K562 (cell line): ENCODE measurements around the gene NHSL2. TPM values are rescaled to one million over a fixed set of nuclear protein-coding genes. Genes with fewer than 3 reads are reported as not detected.

ENCODE experiments used
- ATAC-seq: fragments of 200-7000 bp; cut with Tn5 transposase; 3 replicates; pipeline ENCODE4 v1.9.1; 2020; ENCODE audit warnings: moderate library complexity
- BruUV-seq: library from RNA; stranded (reverse); fragments of 400-500 nt; replicated peaks from 2 replicates; lab custom pipeline; 2021; lab: Mats Ljungman, UMichigan
- CTCF ChIA-PET: fragments of 300-600 bp; formaldehyde crosslinking; extraction: SDS; loops from one replicate; lab custom pipeline; 2021; ENCODE audit warnings: low intra/inter-chr PET ratio; lab: Yijun Ruan, JAX
- POLR2A ChIA-PET: fragments of 300-600, 350-650 bp; sonication (Branson Sonifier 250); formaldehyde crosslinking; extraction: SDS; loops from one replicate; lab custom pipeline; 2021; ENCODE audit warnings: antibody characterized with exemption, inconsistent platforms; lab: Yijun Ruan, JAX
- DNase-seq, 4 experiments: peaks; one replicate each; pipeline versions ENCODE4 v3.0.0 to v3.0.0-alpha.2; 2011 to 2018; ENCODE audit warnings: low spot score in 3 of 4, mixed read lengths in 3 of 4; ENCODE audit errors: extremely low read depth in 1 of 4
- FAIRE-seq: peaks from 2 replicates; lab custom pipeline; 2011; peaks lifted over from hg19 to GRCh38; lab: Jason Lieb, UNC
- H2AFZ ChIP-seq: 2 replicates; pipeline ENCODE4 v1.6.0; 2011; ENCODE audit warnings: low read depth, low read length, control low read depth, inconsistent platforms
- H3K27ac ChIP-seq: fragments of 200-600 bp; 3 replicates; pipeline ENCODE4 v1.8.0; 2011; ENCODE audit warnings: low read depth, mild to moderate bottlenecking, control low read depth, inconsistent platforms, low read length, moderate library complexity, mixed read lengths; ENCODE audit errors: extremely low read depth
- H3K27me3 ChIP-seq, 2 experiments: fragments of 300-600 bp in 1 of 2; 2 replicates in 1 of 2; 3 replicates in 1 of 2; pipeline versions ENCODE4 v1.6.0 to v1.8.0; 2011; ENCODE audit warnings: inconsistent platforms in 2 of 2, low read length in 2 of 2, mild to moderate bottlenecking in 1 of 2, mixed read lengths in 1 of 2, moderate library complexity in 1 of 2; ENCODE audit not compliant: control insufficient read depth in 2 of 2, insufficient read depth in 2 of 2
- H3K36me3 ChIP-seq: fragments of 300-600 bp; 3 replicates; pipeline ENCODE4 v1.8.0; 2011; ENCODE audit warnings: mild to moderate bottlenecking, low read length, inconsistent platforms; ENCODE audit not compliant: control insufficient read depth, insufficient read depth
- H3K4me1 ChIP-seq, 2 experiments: fragments of 200-600 bp in 1 of 2; replicated peaks in 1 of 2; 2 replicates in 1 of 2; 3 replicates in 1 of 2; pipeline versions ENCODE4 v1.5.1 to v1.8.0; 2011; ENCODE audit warnings: inconsistent platforms in 2 of 2, low read length in 2 of 2, mild to moderate bottlenecking in 1 of 2, mixed read lengths in 1 of 2, moderate library complexity in 1 of 2; ENCODE audit not compliant: control insufficient read depth in 2 of 2, insufficient read depth in 2 of 2
- H3K4me2 ChIP-seq: 2 replicates; pipeline ENCODE4 v1.6.1; 2011; ENCODE audit warnings: low read length, control low read depth, inconsistent platforms, mixed read lengths; ENCODE audit not compliant: insufficient read depth
- H3K4me3 ChIP-seq: fragments of 200-600 bp; sonication (generic), shearing (Covaris generic); 2 replicates; pipeline ENCODE4 v1.5.1; 2016; ENCODE audit warnings: control low read depth, inconsistent platforms
- H3K79me2 ChIP-seq: fragments of 200-600 bp; 3 replicates; pipeline ENCODE4 v1.8.0; 2011; ENCODE audit warnings: low read length, inconsistent platforms; ENCODE audit not compliant: control insufficient read depth, insufficient read depth
- H3K9ac ChIP-seq, 2 experiments: 2 replicates each; pipeline versions ENCODE4 v1.6.0 to v1.6.1; 2011; ENCODE audit warnings: low read depth in 2 of 2, low read length in 2 of 2, control low read depth in 1 of 2, inconsistent platforms in 1 of 2, mild to moderate bottlenecking in 1 of 2, mixed read lengths in 1 of 2; ENCODE audit not compliant: insufficient read depth in 1 of 2
- H3K9me1 ChIP-seq: one replicate; pipeline ENCODE4 v1.6.0; 2011; ENCODE audit warnings: inconsistent platforms, mild to moderate bottlenecking, low read length, moderate library complexity; ENCODE audit not compliant: control insufficient read depth, insufficient read depth
- H3K9me3 ChIP-seq: replicated peaks from 2 replicates; pipeline ENCODE4 v1.5.1; 2011; ENCODE audit warnings: low read depth, low read length, inconsistent platforms; ENCODE audit not compliant: control insufficient read depth, insufficient read depth
- H4K20me1 ChIP-seq: replicated peaks from 2 replicates; pipeline ENCODE4 v1.6.1; 2011; ENCODE audit warnings: low read length, inconsistent platforms, mixed read lengths; ENCODE audit not compliant: control insufficient read depth, insufficient read depth
- ELF1 ChIP-seq: fragments of 200-800 bp; sonication (Bioruptor generic); IDR thresholded peaks from 2 replicates; pipeline ENCODE4 v1.6.1; 2016; ENCODE audit warnings: missing genetic modification characterization, missing compliant biosample characterization
- ESRRA ChIP-seq: fragments of 450-650 bp; IDR thresholded peaks from 2 replicates; pipeline ENCODE4 v1.6.1; 2014; ENCODE audit warnings: low read depth, mild to moderate bottlenecking, moderate library complexity, borderline replicate concordance
- HNRNPK ChIP-seq: fragments of 200-400 bp; formaldehyde crosslinking; IDR thresholded peaks from one replicate; pipeline ENCODE4 v1.6.1; 2018; ENCODE audit warnings: mild to moderate bottlenecking, low read depth, low read length; ENCODE audit not compliant: poor library complexity, severe bottlenecking
- IFI16 ChIP-seq: fragments of 250-450 bp; sonication (Bioruptor Pico); IDR thresholded peaks from 2 replicates; pipeline ENCODE4 v2.1.2; 2022; ENCODE audit warnings: mild to moderate bottlenecking, inconsistent platforms
- JUN ChIP-seq, 2 experiments: sonication (generic) in 1 of 2; formaldehyde crosslinking in 1 of 2; IDR thresholded peaks; 2 replicates each; pipeline versions ENCODE4 v1.6.1 to v1.8.0; 2012 to 2022; ENCODE audit warnings: borderline replicate concordance in 2 of 2, mild to moderate bottlenecking in 2 of 2, improper control_type of control experiment in 1 of 2, low read depth in 1 of 2, low read length in 1 of 2, missing genetic modification reagents in 1 of 2
- LARP7 ChIP-seq: fragments of 450-650 bp; IDR thresholded peaks from 2 replicates; pipeline ENCODE4 v1.6.1; 2016
- MCM5 ChIP-seq: fragments of 450-650 bp; IDR thresholded peaks from 2 replicates; pipeline ENCODE4 v1.6.1; 2016; ENCODE audit warnings: low read depth
- MLX ChIP-seq, 2 experiments: fragments of 450-650 bp in 1 of 2; sonication (generic) in 1 of 2; formaldehyde crosslinking; conservative IDR thresholded peaks; 2 replicates each; pipeline versions ENCODE4 v1.4.0 to v1.8.1; 2020 to 2022; ENCODE audit warnings: mild to moderate bottlenecking in 1 of 2, missing genetic modification reagents in 1 of 2
- NFATC3 ChIP-seq: fragments of 450-650 bp; IDR thresholded peaks from 2 replicates; pipeline ENCODE4 v1.6.1; 2017; ENCODE audit warnings: mild to moderate bottlenecking
- POLR2B ChIP-seq: fragments of 450-650 bp; IDR thresholded peaks from 2 replicates; pipeline ENCODE4 v1.6.1; 2018; ENCODE audit warnings: low read depth; ENCODE audit not compliant: partially characterized antibody
- RFX7 ChIP-seq: fragments of 250-450 bp; sonication (Bioruptor Pico); IDR thresholded peaks from 2 replicates; pipeline ENCODE4 v1.5.1; 2021; ENCODE audit warnings: mild to moderate bottlenecking
- ZNF316 ChIP-seq: fragments of 450-650 bp; IDR thresholded peaks from 2 replicates; pipeline ENCODE4 v1.6.1; 2016
- ZNF408 ChIP-seq: fragments of 250-450 bp; sonication (Bioruptor Pico); IDR thresholded peaks from 2 replicates; pipeline ENCODE4 v1.4.0; 2020; ENCODE audit warnings: low read depth, mild to moderate bottlenecking, moderate library complexity
- ZNF707 ChIP-seq: fragments of 250-450 bp; sonication (Bioruptor Pico); conservative IDR thresholded peaks from 2 replicates; pipeline ENCODE4 v1.8.0; 2022; ENCODE audit warnings: inconsistent platforms, mild to moderate bottlenecking, moderate library complexity
- ZNF717 ChIP-seq: fragments of 250-450 bp; sonication (Bioruptor Pico); IDR thresholded peaks from 2 replicates; pipeline ENCODE4 v1.5.0; 2021
- WGBS: fragments of 100-300 bp; shearing (Covaris generic); methylation state at CpG from one replicate; pipeline ENCODE4 v1.1.6; 2016; ENCODE audit warnings: low coverage, mixed read lengths; ENCODE audit not compliant: insufficient coverage; ENCODE audit errors: missing lambda C conversion rate; 5-methylcytosine and 5-hydroxymethylcytosine counted together
- in situ Hi-C: fragments of 300-500 bp; cut with MboI; formaldehyde crosslinking; loops from 4 replicates; pipeline ENCODE4 v1.15.0; 2018; ENCODE audit warnings: inconsistent platforms, mixed read lengths
- intact Hi-C: fragments of 100-400 bp; cut with micrococcal nuclease; formaldehyde crosslinking; loops from 2 replicates; pipeline ENCODE4 v1.14.2; 2022
- polyA plus RNA-seq, 8 experiments: library from polyadenylated mRNA; depleted of rRNA in 4 of 8; stranded (reverse) in 5 of 8; unstranded in 3 of 8; fragments of >200 nt; fragmentation: Nextera tagmentation in 2 of 8; fragmentation: Illumina TruSeq in 1 of 8; extraction: Ambion mirVana in 2 of 8; extraction: Trizol in 1 of 8; gene quantifications; 2 replicates each; pipeline versions ENCODE4 v1.2.1 to v1.2.3, GENCODE V29; 2011 to 2014; ENCODE audit warnings: inconsistent platforms in 1 of 8, missing spikeins in 1 of 8
- total RNA-seq, 7 experiments: library from RNA; depleted of rRNA in 6 of 7; stranded (reverse); fragments of >200 nt in 6 of 7; fragmentation: Illumina TruSeq in 2 of 7; extraction: Trizol in 2 of 7; gene quantifications; 2 replicates each; pipeline versions ENCODE4 v1.2.1 to v1.2.3, GENCODE V29; 2011 to 2021; ENCODE audit warnings: low replicate concordance in 1 of 7

Gene NHSL2
- total and polyA plus RNA-seq, 9 of the 15 experiments (the other 6 are each of a cell fraction or from before 2014, with no cell fraction given): 0.02 TPM; not detected in 8

DNA sequence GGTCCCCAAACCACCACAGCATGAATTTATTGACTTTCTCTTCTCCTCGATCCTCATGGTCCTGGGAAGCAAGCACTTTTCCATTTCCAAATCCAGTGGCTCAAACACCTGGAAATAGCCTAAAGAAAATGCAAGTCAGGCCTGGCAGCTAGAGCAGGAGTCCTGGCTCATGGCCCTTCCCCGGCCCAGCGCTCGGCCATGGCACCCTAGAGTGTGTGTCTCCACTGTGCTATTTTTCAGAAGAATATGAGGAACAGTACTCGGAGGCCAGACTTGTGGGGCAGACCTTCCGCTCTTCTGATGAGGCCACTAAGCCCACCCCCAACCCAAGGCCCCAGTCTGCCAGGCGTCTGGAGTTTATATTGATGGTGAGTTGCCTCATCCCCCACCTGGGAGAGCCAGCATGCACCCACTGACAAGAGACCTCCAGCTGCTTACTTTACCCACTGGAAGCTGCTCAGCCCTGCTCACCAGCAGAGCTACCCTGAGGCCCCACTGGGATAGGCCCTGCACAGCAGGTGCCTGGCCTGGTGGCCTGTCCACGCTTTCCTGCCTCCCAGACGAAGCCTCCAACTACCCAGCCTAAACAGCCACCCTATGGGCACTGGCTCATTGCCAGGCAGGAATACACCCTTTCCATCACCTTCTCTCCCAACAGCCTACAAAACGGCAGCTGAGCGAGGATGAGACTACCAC is 223.4 kb downstream of the NHSL2 start:
- Histone ChIP-seq H3K79me2 (no peaks in the 10 kb centered on the region), H3K9me3 (no peaks in the 10 kb centered on the region), H3K4me2 (no peak overlapping the region), H2AFZ (no peak overlapping the region), H3K27me3 (peaks cover 0 to 50% of the 10 kb centered on the region in 2 experiments; a peak in 3 of 5 replicates), H3K9ac (no peak overlapping the region), H3K27ac (no peak overlapping the region), H3K4me1 (peaks cover 0 to 10% of the 10 kb centered on the region in 2 experiments; a peak in 2 of 5 replicates), H3K9me1 (no peaks in the 10 kb centered on the region), H3K36me3 (no peaks in the 10 kb centered on the region), H4K20me1 (no peaks in the 10 kb centered on the region; the same call in 1 of the 2 replicates), H3K4me3 (no peak overlapping the region)
- DNase-seq: no peak
- POLR2A ChIA-PET: no interaction called here
- WGBS: 3% methylated on average over 10 of the region's 11 CpGs
- TF ChIP-seq ZNF316 (no peak), ZNF717 (CRISPR knock-in tag) (no peak), ZNF408 (CRISPR knock-in tag) (no peak), NFATC3 (no peak), RFX7 (no peak), ESRRA (no peak), ZNF707 (CRISPR knock-in tag) (no peak), JUN (IDR thresholded peaks at IDR 0.05; ENCODE audit: borderline replicate concordance, low read depth, low read length) (no peak), JUN (CRISPR knock-in tag; IDR thresholded peaks at IDR 0.05; ENCODE audit: borderline replicate concordance) (no peak), LARP7 (no peak), IFI16 (CRISPR knock-in tag) (no peak), MLX (CRISPR knock-in tag; conservative IDR thresholded peaks at IDR 0.05) (no peak), ELF1 (tag) (no peak), POLR2B (no peak), MCM5 (no peak), HNRNPK (no peak)
- no peak for FAIRE-seq
- CTCF ChIA-PET: no interaction called here
- no TSS peak for BruUV-seq
- intact Hi-C loops: no loop called here
- in situ Hi-C loops: no loop called here
- no peak for ATAC-seq
